GM19328 (cell line): ENCODE results near the gene TTC22.

Experiments used
- ATAC-seq: cut with Tn5 transposase; IDR thresholded peaks from one replicate; pipeline ENCODE4 v1.9.1; 2021; ENCODE audit warnings: mild to moderate bottlenecking, moderate library complexity; ENCODE audit not compliant: unreplicated experiment

The TTC22 gene

GRCh38 chr1:54810153-54810942, 9.2 kb upstream of the TTC22 start:
- ATAC-seq, result no peak

- ATAC-seq, result no peak
Observed at GRCh38 chr1:54809496-54810074, 8.5 kb upstream of the TTC22 start.

- ATAC-seq, result no peak
Observed at GRCh38 chr1:54808443-54809207, 7.5 kb upstream of the TTC22 start.

- no peak for ATAC-seq
Observed at GRCh38 chr1:54807756-54808155, 6.6 kb upstream of the TTC22 start.

GRCh38 chr1:54806931-54807611, 5.9 kb upstream of the TTC22 start:
- ATAC-seq, result no peak

- ATAC-seq, result no peak
Observed at GRCh38 chr1:54805981-54806381, 4.9 kb upstream of the TTC22 start.

- no peak for ATAC-seq
Observed at GRCh38 chr1:54805466-54805865, 4.3 kb upstream of the TTC22 start.

GRCh38 chr1:54804471-54805132, 3.5 kb upstream of the TTC22 start:
- ATAC-seq, result no peak

GRCh38 chr1:54803761-54804470, 2.8 kb upstream of the TTC22 start:
- no peak for ATAC-seq

- no peak for ATAC-seq
Observed at GRCh38 chr1:54800041-54800898, 853 bp downstream of the TTC22 start.

GRCh38 chr1:54798769-54799641, 2.1 kb downstream of the TTC22 start:
- ATAC-seq, result no peak

GRCh38 chr1:54798206-54798605, 2.9 kb downstream of the TTC22 start:
- no peak for ATAC-seq

GRCh38 chr1:54796902-54797301, 4.2 kb downstream of the TTC22 start:
- ATAC-seq, result no peak

GRCh38 chr1:54795841-54796468, 5.2 kb downstream of the TTC22 start:
- no peak for ATAC-seq

GRCh38 chr1:54795356-54795665, 5.8 kb downstream of the TTC22 start:
- ATAC-seq, result no peak

GRCh38 chr1:54794451-54795355, 6.4 kb downstream of the TTC22 start:
- ATAC-seq, result no peak

- ATAC-seq, result no peak
Observed at GRCh38 chr1:54792686-54793282, 8.3 kb downstream of the TTC22 start.
